GM23338 (cell line): ENCODE measurements around the gene SRSF3.

Source experiments
- EZH2 ChIP-seq: fragments of 200-600 bp; sonication (generic); IDR thresholded peaks from one replicate; pipeline ENCODE4 v1.8.0; 2017; ENCODE audit warnings: antibody characterized with exemption, mild to moderate bottlenecking, low read depth; ENCODE audit not compliant: unreplicated experiment
- EZH2phosphoT487 ChIP-seq: fragments of 200-600 bp; sonication (generic); IDR thresholded peaks from one replicate; pipeline ENCODE4 v1.8.1; 2018; ENCODE audit warnings: antibody characterized with exemption; ENCODE audit not compliant: unreplicated experiment
- JUNB ChIP-seq: IDR thresholded peaks from one replicate; pipeline ENCODE4 v1.6.1; 2016; ENCODE audit warnings: antibody characterized with exemption; ENCODE audit not compliant: unreplicated experiment
- POLR2AphosphoS5 ChIP-seq: IDR thresholded peaks from 2 replicates; pipeline ENCODE4 v1.6.1; 2016; ENCODE audit warnings: antibody characterized with exemption, low read depth
- REST ChIP-seq: IDR thresholded peaks from one replicate; pipeline ENCODE4 v1.6.1; 2018; ENCODE audit warnings: antibody characterized with exemption; ENCODE audit not compliant: unreplicated experiment
- TF ChIP-seq, protein P1 (sequence below), 2 experiments: fragments of 200-600 bp in 1 of 2; sonication (generic) in 1 of 2; conservative IDR thresholded peaks; 2 replicates each; pipeline versions ENCODE4 v1.5.1 to v1.6.1; 2016 to 2017; ENCODE audit warnings: antibody characterized with exemption in 2 of 2, low read depth in 2 of 2, mild to moderate bottlenecking in 2 of 2, moderate library complexity in 1 of 2
- TF ChIP-seq, protein P2 (sequence below): fragments of 250-450 bp; sonication (Bioruptor Pico); IDR thresholded peaks from 2 replicates; pipeline ENCODE4 v1.5.0; 2020; ENCODE audit warnings: mild to moderate bottlenecking, moderate library complexity

GRCh38 chr6:36638579-36638978, 44.4 kb downstream of the SRSF3 start:
- no peak for TF ChIP-seq EZH2
- TF ChIP-seq, protein P1, sequence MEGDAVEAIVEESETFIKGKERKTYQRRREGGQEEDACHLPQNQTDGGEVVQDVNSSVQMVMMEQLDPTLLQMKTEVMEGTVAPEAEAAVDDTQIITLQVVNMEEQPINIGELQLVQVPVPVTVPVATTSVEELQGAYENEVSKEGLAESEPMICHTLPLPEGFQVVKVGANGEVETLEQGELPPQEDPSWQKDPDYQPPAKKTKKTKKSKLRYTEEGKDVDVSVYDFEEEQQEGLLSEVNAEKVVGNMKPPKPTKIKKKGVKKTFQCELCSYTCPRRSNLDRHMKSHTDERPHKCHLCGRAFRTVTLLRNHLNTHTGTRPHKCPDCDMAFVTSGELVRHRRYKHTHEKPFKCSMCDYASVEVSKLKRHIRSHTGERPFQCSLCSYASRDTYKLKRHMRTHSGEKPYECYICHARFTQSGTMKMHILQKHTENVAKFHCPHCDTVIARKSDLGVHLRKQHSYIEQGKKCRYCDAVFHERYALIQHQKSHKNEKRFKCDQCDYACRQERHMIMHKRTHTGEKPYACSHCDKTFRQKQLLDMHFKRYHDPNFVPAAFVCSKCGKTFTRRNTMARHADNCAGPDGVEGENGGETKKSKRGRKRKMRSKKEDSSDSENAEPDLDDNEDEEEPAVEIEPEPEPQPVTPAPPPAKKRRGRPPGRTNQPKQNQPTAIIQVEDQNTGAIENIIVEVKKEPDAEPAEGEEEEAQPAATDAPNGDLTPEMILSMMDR (conservative IDR thresholded peaks at IDR 0.05; ENCODE audit: low read depth in 2 of 2), result no peak
- TF ChIP-seq POLR2AphosphoS5, result no peak
- no peak for TF ChIP-seq REST
- TF ChIP-seq JUNB, result no peak
- TF ChIP-seq, protein P2, sequence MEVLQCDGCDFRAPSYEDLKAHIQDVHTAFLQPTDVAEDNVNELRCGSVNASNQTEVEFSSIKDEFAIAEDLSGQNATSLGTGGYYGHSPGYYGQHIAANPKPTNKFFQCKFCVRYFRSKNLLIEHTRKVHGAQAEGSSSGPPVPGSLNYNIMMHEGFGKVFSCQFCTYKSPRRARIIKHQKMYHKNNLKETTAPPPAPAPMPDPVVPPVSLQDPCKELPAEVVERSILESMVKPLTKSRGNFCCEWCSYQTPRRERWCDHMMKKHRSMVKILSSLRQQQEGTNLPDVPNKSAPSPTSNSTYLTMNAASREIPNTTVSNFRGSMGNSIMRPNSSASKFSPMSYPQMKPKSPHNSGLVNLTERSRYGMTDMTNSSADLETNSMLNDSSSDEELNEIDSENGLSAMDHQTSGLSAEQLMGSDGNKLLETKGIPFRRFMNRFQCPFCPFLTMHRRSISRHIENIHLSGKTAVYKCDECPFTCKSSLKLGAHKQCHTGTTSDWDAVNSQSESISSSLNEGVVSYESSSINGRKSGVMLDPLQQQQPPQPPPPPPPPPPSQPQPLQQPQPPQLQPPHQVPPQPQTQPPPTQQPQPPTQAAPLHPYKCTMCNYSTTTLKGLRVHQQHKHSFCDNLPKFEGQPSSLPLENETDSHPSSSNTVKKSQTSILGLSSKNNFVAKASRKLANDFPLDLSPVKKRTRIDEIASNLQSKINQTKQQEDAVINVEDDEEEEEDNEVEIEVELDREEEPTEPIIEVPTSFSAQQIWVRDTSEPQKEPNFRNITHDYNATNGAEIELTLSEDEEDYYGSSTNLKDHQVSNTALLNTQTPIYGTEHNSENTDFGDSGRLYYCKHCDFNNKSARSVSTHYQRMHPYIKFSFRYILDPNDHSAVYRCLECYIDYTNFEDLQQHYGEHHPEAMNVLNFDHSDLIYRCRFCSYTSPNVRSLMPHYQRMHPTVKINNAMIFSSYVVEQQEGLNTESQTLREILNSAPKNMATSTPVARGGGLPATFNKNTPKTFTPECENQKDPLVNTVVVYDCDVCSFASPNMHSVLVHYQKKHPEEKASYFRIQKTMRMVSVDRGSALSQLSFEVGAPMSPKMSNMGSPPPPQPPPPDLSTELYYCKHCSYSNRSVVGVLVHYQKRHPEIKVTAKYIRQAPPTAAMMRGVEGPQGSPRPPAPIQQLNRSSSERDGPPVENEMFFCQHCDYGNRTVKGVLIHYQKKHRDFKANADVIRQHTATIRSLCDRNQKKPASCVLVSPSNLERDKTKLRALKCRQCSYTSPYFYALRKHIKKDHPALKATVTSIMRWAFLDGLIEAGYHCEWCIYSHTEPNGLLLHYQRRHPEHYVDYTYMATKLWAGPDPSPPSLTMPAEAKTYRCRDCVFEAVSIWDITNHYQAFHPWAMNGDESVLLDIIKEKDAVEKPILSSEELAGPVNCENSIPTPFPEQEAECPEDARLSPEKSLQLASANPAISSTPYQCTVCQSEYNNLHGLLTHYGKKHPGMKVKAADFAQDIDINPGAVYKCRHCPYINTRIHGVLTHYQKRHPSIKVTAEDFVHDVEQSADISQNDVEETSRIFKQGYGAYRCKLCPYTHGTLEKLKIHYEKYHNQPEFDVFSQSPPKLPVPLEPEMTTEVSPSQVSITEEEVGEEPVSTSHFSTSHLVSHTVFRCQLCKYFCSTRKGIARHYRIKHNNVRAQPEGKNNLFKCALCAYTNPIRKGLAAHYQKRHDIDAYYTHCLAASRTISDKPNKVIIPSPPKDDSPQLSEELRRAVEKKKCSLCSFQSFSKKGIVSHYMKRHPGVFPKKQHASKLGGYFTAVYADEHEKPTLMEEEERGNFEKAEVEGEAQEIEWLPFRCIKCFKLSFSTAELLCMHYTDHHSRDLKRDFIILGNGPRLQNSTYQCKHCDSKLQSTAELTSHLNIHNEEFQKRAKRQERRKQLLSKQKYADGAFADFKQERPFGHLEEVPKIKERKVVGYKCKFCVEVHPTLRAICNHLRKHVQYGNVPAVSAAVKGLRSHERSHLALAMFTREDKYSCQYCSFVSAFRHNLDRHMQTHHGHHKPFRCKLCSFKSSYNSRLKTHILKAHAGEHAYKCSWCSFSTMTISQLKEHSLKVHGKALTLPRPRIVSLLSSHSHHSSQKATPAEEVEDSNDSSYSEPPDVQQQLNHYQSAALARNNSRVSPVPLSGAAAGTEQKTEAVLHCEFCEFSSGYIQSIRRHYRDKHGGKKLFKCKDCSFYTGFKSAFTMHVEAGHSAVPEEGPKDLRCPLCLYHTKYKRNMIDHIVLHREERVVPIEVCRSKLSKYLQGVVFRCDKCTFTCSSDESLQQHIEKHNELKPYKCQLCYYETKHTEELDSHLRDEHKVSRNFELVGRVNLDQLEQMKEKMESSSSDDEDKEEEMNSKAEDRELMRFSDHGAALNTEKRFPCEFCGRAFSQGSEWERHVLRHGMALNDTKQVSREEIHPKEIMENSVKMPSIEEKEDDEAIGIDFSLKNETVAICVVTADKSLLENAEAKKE (CRISPR knock-in tag), result no peak
- no peak for TF ChIP-seq EZH2phosphoT487
